Measurements from ENCODE around the gene PLA2R1.
A peak's percentile ranks its signal among the peaks of the same experiment; 100 is the strongest.

The PLA2R1 gene

DNA sequence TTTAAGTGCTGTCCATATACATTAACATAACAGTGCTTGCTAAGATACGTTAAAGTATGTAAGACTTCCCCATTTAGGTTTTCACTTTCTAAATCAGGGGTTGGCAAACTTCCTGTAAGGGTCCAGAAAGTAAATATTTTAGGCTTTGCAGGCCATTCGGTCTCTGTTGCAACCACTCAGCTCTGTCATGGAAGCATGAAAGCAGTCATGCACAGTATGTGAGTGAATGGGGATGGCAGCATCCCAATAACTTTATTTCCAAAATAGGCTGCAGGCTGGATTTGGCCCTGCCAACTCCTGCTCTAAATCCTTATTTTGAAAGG is 128.7 kb downstream of the PLA2R1 start:
- DNase-seq (ENCODE audit: low spot score), result no peak

DNA sequence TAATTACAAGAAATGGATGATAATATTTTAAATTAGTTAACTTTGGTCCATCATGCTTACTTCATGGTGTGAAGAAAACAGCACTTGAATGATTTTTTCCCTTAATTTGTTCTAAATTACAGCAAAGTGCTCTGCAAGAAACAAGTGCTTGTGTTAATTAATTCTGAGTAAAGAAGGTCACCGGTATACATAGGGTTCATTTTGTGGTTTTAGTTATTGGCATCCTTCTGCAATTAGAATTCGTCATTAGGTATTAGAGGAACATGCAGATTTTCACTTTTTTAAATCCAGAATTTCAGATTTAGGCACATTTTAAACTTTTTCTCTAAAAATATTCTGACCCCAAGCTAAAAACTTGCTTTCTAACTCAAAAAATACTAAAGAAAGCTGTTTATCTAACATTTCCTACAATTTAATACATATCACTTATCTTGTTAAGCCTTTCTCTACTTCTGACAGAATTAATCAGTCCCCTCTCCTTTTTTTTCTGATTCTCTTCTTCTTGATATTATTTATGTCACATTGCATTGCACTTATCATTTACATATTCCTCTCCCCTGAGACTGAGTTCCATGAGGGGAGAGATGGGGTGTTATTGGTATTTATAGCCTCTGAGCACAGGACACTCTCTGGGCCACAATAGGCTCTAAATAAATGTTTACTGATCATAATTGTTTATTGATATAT is 129.2 kb downstream of the PLA2R1 start:
- DNase-seq (ENCODE audit: low spot score), result no peak

DNA sequence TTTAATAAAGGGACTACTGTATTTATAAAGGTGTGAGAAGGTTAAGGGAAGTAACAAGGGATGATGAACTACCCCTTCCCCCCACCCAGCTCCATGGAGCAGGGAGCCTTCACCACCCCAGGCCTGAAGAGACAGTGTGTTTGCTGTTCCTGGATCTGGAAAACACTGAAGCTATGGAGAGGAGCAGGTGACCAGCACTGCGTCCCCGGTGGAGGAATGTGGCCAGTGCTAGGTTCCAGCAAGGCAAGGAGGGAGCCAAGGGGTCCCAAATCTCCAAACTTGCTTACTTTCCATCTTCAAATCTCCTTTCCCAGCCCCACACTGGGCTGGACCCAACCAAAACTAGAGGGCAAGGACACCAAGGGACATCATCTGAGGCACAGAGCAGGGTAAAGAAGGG is 135.7 kb downstream of the PLA2R1 start:
- no peak for DNase-seq (ENCODE audit: low spot score)

DNA sequence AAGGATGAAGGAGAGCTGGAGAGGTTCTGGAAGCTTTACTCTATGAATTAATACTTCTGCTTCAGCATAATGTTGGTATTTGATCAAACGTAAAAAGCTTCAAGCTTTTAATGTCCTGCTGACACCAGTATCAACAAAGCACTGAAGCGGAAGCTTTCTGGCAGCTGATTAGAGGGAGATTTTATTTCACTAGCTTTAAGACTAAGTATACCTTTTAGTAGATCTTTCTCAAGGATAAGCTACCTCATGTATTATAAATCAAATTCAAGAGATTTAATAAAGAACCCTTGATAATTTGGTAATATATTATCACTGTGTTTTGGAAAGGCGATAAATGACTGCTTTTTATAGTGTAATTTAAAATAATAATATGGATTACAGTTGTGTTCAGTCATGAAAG is 136.4 kb downstream of the PLA2R1 start:
- no peak for DNase-seq (ENCODE audit: low spot score)

DNA sequence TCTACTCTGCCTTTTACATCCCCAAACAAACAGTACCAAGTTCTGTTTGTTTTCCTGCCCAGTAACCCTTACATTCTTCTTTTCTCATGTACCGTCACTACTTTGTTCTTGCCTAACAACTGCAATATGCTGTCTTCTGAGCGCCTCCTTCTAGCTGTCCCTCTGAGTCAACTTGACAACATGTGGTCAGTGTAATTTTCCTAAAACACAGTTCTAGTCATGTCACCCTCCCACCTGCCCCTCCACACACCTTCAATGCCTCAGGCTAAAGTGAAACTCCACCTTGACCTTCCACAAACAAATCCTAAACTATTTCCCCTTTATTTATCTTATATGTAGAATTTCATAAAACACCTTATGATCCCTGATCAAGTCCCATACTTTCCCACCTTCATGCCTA is 139.9 kb downstream of the PLA2R1 start:
- DNase-seq (ENCODE audit: low spot score), result no peak

DNA sequence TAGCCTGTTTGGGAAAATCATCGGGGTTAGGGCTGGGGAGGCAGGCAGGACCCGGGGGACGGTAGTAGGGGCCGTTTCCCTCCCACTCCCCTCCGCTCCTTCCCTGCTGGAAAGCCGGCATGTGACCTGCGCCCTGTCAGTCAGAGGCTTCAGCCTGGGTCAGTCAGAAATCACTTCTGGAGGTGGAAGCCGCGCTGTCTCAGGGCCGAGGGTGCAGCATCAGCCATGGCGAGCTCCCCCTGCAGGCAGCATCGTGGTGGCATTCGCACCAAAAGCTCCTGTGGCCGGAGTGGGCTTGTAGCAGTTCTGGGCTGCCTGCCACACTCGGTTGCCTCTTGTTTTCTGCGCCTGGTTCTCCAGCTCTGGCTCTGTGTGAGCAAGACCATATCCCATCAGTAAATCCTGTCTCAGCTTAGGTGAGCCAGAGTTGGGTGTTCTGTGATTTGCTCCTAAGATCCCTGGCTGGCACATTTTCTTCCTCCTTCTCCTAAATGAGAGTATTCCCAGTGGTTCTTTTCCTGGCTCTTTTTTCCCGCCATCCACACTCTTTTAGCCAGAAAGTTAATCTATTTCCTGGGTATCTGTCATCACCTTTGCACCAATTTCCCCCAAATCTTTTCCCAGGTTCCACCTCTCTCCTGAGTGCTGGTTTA is 140.5 kb downstream of the PLA2R1 start:
- peak; percentile 63 for DNase-seq (ENCODE audit: low spot score)

DNA sequence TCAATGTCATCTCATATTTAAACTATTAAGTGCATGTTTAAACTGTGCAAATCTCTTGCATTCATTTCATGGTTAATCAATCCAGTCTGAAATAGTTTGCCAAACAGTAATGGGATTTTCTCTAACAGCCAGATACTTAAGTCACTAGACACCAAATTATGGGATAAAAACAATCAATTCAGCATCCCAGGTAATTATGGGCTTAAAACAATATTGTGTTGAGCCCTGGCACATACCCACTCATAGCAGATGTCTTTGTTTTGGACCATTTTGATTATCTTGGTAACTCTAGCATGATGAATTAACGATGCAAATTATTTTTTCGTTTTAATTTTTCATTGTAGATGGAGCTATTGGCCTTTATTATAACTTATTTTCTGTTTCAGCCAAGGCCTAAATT is 145.9 kb downstream of the PLA2R1 start:
- no peak for DNase-seq (ENCODE audit: low spot score)

DNA sequence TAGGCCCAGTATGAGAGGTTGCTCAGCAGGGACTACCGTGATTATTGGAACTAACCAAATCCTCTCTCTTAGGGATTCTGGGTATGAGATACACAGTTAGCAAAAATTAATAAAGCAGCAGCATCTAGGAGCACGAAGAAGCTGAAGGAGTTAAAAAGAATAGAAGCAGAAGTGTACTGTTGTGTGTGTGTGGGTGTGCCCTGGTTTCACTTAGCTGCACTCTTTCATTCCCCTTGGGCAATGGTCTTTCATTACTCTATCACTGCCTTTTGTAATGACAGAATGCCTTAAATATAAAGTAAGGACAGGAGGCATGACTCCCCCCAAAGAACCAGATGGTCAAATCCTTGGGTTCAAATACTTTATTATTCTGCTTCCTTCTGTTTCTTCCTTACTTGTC is 148.5 kb downstream of the PLA2R1 start:
- no peak for DNase-seq (ENCODE audit: low spot score)

DNA sequence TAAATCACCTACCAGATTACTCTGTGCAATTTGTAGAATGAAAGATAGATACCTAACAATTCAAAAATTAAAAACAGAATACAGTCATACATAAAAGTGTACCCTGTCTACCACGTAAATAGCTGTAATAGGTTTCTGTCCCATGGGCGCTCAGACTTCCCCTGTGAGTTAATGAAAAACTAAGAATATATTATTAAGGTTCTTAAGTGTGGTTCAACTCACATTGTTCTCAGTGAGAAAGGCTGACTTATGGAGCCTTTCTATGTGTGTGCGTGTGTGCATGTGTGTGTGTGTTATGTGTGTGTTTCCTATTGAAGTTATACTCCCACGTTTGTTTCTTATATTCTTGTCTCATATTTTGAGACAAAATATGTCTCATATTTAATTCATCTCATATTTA is 149.8 kb downstream of the PLA2R1 start:
- no peak for DNase-seq (ENCODE audit: low spot score)

DNA sequence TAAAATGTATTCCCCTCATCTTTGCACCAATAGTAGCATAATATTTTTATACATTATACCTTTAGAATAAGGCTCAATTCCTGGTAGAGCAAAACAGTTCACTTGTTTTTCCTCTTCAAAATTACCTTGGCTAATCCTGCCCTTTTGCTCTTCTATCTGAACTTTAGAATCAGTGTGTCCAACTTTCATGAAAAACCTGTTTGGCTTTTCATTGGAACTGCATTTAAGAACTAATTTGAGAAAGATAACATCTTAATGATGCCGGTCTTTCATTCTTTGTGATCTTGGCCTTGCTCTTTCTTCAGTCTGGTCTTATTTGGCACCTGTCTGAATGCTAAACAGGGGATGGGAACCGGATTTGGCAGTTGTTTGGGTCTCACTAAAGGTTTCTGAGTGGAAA is 151.5 kb downstream of the PLA2R1 start:
- no peak for DNase-seq (ENCODE audit: low spot score)

DNA sequence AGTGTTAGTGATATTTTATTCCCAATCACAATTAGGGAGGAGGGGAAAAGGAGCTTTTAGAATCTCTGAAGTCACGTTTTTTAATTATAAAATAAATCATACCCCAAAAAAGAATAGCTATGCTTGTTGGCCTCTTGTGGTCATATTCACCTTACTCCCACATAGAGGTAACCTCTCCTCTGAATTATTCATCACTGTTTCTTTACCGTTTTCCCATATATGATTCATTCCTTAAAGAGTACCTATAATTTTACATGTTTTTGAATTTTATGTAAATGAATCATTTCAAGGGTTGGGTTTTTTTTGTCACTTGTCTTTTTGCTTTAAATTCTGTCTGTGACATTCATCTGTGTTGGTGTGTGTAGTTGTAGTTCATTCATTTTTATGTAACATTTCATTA is 153.8 kb downstream of the PLA2R1 start:
- DNase-seq (ENCODE audit: low spot score), result no peak

DNA sequence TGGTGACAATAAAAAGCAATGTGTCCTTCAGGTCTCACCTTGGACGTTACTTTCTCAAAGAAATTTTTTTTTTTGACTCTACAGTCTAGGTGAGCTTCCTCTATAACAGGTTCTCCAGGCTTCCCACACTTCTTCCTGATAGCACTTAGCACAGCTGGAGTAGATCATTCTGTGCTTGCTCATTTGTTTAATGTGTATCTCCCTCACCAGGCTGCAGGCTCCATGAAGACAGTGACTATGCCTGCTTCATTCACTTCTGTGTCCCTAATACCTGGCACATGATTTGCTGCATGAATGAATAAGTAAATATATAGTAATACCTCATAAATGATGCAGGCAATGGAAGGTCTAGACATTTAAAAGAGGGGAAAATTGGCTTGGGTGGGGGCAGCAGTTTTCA is 154.5 kb downstream of the PLA2R1 start:
- DNase-seq (ENCODE audit: low spot score), result no peak

DNA sequence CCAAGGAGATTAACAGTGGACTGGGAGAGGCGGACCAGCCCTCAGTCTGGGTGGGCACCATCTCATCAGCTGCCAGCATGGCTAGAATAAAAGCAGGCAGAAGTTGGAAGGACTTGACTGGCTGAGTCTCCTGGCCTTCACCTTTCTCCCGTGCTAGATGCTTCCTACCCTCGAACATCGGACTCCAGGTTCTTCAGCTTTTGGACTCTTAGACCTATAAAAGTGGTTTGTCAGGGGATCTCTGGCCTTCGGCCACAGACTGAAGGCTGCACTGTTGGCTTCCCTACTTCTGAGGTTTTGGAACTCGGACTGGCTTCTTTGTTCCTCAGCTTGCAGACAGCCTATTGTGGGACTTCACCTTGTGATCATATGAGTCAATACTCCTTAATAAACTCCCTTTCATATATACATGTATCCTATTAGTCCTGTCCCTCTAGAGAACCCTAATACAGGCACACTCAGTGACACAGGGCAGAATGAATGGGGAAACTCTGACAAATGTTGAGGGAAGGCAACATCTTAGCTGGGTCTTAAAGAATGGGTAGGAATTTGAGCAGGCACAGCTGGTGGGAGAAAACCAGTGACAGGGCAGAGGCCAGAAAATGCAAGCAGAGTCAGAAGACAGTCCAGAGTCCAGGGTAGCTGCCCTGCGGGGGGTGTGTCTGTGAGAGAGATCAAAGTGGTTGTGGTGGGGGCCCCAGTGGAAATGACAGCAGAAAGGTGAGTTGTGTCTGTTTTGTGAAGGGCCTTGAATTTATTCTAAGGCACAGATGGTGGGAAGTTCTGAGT is 156.3 kb downstream of the PLA2R1 start:
- peak; percentile 60 for DNase-seq (ENCODE audit: low spot score)

DNA sequence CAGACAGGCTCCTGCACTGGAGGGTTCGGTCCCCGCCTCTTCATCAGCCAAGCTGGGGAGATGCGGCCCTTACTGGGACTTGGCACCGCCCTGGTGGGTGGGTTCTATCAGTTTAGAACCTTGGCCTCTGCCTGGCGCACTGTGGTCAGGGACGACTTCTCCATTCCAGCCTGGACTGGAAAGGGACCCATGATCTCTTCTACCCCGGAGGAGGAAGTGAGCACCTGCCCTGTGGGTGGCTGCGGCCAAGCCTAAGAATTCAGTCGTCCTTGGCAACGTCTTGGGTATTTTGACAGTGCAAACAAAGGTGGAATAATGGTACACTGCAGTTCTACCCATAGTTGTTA is 157.5 kb downstream of the PLA2R1 start:
- DNase-seq (ENCODE audit: low spot score), result peak; percentile 33

DNA sequence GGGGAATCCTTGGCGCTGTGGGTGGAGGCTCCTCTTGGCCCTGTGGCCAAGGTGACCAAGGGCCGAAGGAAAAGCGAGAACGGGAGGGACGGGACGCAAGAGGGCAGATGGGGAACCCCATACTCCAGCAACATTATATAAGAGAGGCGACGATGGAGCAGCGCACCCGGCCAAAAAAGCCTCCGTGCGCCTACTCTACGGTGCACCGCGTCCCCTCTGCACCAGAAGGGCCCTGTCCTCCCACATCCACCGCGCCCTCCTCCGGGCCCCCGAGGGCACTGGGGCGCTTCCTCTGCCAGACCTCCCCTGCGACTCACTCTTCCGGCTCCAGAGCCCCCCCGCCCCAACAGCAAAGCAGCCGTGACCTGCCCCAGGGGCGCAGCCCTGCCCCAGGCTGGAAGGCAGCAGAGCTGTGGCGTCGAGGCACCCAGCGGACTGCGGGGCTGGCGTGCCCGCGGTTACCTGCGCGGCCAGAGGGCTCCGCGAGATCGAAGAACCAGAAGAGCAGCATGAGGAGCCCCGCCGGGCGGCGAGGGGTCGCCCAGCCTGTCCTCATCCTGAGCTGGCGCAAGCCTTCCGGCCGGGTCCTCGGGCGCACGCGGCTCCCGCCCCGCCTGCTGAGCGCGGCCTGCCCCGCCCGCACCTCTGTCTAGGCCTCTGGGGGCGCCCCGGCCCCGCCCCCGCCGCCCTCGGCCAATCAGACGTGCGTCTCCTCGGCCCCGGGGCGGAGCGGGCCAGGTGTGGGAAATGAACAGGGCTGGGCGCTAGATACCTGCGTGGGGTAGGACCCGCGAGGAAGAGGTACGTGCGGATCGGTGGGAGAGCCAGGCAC is 158.1 kb downstream of the PLA2R1 start, which contains the start of gene LY75:
LY75 (minus strand) TSS at position 630 of the 832 bp plus-strand sequence.
- DNase-seq (ENCODE audit: low spot score), result peak; percentile 59

DNA sequence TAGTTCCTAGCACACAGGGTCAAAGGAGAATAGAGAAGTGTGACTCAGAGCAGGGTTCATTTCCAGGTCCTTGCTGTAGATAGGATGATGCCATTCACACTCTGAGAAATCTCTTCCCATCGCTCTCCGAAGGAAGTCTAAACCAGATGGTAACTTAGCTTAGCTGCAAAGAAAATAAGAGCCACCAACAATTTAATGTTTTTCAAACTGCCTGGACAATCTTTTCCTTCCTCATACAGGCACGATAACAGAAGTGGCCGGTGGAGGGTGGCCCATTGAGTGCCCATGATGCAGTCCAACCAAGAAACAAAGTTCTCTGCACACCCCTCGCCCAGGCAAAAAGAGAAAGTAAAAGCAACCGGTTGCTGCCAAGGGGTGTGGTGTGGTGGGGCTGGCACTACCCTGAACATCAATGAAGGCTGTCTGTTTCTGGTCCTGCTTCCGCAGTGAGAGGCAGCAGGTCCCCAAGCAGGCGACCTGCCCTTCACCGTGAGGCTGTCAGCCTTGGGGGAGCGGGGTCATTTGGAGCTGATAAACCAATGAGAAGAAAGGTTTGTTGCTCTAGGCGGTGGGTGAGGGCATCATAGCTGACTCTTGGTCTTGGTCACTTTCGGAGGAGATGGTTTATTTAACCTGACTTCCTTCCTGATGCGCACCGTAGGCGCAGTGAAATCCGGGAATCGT is 158.8 kb downstream of the PLA2R1 start:
- no peak for DNase-seq (ENCODE audit: low spot score)

DNA sequence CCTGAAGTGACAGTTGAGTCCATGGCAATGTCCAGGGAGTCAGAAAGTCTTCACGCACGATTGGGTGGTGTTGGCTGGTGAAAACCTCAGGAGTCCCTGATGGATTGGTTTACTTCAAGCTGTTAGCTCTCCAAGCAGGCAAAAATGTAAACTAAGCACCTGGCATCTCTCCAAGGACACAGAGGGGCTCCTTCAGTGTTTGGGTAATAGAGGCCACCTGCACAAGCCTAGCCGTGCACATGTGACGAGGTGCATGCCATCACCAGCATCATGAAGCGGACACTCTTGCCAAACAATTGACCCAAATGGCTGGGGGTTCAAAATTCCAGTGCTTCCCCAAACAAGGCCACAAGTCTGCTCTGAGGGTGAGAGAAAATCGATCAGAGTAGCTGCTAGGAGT is 159.7 kb downstream of the PLA2R1 start:
- no peak for DNase-seq (ENCODE audit: low spot score)

DNA sequence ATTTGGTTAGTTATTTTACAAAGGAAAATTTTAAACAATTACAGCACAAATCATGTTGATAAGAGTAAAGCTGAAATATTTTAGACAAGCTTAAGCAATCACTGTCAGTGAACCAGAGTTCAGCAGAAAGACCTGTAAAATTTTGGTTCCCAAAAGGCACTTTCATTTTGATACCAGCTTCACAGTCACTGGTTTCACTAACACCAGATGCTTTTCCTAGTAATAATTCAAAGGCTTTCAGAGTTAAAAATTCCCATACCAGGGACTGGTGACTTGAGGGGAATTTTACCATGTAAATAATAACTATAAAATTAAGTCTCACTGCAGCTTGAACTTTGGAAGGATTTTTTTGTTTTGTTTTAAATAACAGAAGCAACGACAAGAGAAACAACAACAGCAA is 162.1 kb downstream of the PLA2R1 start:
- no peak for DNase-seq (ENCODE audit: low spot score)

DNA sequence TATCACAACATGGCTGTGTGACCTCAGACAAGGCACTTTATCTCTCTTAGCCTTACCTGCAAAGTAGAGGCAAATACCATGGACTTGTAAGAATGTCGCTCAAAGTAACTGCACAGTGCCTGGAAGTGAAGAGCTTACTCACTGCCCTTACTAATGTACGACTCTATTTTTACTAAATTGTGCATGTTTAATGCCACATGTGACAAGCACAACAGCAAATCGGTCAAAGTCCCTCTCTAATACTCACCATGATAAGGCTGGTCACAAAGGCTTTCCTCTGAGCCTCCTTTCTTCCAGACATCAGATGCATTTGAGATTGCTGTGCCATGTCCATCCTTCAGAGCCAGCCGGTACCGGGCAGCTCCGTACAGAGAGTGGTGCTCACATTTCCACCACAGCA is 164.0 kb downstream of the PLA2R1 start:
- DNase-seq (ENCODE audit: low spot score), result no peak

DNA sequence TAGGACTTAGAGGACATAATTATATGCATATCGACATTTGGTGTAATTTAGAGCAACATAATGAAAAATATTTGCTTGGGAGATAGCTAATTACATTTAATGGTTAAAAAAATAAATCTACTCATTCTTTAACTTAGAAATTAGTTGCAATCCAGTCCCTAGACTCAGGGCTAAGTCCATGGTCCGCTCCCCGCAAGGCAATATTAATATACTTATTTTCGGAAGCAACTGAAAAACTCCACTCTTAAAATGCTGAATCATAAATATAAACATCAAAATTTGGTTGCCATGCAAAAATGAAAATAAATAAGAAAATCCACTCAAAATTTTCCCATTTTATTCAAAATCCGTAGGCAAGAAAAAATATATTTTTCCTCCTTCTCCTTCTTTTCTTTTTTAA is 164.7 kb downstream of the PLA2R1 start:
- DNase-seq (ENCODE audit: low spot score), result no peak

DNA sequence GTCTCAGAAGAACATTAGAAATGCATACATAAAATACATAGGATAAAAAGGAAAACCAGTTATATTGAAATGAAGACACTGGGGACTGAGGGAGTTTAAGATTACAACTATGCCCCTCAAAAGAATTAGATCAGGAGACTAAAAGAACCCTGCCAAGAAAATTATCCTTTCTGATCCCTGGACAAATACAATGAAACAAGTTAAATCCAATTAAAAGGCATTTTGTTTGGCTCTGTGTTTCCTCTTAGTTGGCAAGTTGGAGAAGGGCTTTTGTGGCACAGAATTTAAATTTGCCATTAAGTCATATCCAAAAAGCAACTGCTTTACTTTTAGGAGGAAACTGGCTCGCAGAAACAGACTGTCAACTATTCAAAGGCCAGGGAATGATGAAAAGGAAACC is 165.3 kb downstream of the PLA2R1 start:
- DNase-seq (ENCODE audit: low spot score), result no peak

Data from HuH-7.5 (cell line).